COLO829 (cell line): ENCODE results near the gene FAM120B.

Experiments
- DNase-seq: peaks from one replicate; pipeline ENCODE4 v3.0.0; 2012; ENCODE audit warnings: low spot score

Gene FAM120B

DNA sequence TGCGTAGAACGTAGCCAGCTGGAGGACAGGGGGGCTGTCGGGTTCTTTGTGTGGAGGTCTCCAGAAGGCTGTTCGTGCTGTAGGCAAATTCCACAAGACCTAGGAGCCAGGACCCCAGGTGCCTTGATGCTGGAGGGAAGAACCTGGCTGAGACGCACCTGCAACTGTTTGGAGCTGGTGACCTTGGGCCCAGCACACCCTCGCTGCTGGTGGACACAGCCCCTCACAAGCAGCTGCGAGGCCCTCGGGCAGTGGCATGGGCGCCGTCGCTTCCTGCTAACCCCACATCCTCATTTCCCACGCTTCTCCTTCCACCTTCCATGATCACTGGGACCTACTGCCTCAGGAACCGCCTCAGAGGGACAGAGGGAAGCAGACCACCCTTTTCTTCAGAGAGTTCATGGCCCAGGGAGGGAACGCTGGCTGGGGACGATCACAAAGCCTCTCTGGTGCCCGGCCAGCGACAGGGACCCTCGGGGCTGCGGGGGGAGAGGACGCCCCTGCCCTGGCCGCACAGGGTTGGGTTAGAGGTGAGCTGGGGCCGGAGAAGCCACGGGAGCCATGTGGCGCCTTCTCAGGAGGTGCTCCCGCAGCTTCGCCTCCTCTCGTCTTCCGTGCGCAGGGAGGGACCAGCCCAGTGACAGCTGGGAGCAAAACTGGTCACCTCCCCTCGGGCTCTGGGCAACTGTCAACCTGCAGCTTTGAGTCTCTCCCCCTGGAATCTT lies 34.1 kb upstream of the FAM120B start:
- DNase-seq = no peak

GRCh38 chr6:170273191-170273590 lies 33.4 kb upstream of the FAM120B start:
- DNase-seq = no peak

- DNase-seq = no peak
These were observed 32.9 kb upstream of the FAM120B start for GRCh38 chr6:170273681-170274080.

DNA sequence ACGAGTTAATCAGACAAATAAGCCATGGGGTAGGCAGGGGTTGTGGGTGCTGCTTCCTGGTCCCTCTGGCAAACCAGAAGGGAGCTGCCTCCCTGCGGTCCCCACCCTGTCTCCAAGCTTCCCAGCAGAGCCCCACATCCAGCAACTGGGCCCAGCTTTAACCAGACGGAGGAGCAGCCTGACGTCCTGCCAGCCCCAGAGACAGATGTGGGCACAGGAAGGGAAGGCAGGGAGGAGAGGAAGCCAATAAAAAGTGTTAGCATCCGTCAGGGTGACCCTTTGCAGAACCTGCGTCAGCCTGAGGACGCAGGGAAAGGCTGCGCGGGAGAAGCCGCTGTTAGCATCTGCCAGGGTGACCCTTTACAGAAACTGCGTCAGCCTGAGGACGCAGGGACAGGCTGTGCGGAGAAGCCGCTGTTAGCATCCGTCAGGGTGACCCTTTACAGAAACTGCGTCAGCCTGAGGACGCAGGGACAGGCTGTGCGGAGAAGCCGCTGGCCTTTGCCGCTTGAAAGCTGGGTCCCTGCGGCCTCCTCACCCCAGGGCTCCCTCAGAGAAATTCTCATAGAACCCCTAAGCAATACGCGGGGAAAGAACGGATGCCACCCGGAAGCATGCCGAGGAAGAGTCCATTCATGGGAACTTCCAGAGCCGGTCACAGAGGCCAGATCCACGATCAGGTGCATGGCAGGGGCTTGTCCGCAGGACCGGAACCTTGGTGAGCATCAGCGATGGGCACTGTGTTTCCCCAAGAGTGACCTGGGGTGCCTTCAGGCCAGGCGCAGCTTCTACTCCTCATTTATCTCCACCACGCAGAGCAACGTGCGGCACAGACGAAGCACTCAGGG lies 31.6 kb upstream of the FAM120B start:
- DNase-seq = no peak

DNA sequence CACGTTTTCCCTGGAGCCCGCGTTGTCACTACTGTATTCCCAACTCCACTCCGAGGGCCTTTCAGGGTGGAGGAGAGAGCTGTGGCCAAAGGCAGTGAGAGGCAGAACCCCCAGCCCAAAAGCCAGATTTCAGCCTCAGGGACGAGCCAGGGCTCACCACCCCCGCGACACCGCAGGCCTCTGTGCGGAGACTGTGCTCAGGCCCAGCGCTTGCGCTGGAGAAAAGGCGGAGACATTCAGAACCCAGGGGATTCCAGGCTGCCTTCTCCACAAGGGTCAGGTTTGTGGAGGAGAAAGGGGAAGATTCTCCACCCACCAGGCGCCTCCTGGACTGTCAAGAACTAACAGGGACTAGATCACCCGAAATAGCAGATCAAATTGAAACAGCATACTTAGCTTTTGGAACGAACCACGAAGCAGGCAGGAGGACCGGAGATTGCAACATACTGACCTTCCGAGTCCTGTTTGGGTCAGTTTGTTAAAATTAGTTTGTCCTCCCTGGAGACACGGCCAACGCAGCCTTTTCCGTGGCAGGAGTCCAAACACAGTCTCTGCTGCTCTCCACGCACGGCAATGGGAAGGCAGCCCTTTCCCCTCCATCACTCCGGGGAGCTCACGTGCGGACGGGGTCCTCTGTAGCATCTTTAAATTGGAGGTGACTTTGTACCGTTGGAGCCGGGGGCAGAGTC lies 30.0 kb upstream of the FAM120B start:
- DNase-seq = no peak

GRCh38 chr6:170277893-170278742 lies 28.4 kb upstream of the FAM120B start:
- DNase-seq = no peak

DNA sequence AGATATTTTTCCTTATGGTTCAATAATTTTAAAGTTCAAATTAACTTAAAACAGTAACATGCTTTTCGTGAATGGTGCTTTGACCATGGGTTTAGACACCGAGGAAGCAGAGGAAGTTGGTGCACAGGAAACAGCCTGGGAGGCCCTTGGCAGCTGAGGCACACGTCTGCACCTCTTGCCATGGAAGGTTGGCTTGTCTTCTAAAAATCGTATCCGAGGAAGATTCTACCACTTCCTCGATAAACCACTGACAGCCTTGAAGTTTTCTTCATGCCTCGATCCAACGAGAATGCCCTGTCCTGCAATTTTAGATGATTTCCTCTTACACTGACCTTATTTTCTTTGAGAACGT lies 27.8 kb upstream of the FAM120B start:
- DNase-seq = no peak

GRCh38 chr6:170279426-170279825 lies 27.1 kb upstream of the FAM120B start:
- DNase-seq = no peak

DNA sequence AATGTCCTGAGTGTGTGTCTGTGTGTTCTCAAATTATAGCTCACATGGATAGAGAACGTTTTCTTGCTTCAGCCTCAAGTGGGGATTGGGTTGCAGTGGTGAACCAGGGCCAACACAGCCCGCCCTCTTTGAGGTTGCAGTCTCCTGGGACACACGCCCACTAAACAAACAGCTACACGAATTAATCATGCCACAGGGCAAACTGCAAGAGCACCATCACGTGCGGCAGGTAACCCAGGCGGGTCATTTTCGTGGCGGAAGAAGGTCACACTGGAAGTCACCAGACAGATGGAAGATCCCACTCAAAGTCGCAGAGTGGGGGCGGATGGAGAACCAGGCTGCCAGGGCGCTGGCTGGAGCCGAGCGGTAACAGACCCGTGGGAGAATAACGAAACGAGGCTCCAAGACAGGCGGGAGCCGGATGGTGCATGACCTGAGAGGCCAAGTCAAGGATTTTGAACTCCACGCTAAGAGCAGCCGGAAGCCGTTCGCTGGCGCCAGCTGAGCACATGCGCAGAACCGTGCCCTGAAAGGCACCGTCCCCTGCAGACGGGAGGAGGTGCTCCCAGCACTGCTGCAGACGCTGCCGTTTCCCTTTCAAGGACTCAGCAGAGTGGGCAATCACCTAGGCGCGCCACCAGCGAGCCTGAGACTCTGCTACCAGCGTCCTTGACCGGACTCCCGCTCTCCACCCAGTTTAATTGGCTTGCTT lies 26.4 kb upstream of the FAM120B start:
- no peak for DNase-seq

- no peak for DNase-seq
These were observed 25.9 kb upstream of the FAM120B start for GRCh38 chr6:170280689-170281045.

- no peak for DNase-seq
These were observed 24.9 kb upstream of the FAM120B start for GRCh38 chr6:170281331-170282292.

DNA sequence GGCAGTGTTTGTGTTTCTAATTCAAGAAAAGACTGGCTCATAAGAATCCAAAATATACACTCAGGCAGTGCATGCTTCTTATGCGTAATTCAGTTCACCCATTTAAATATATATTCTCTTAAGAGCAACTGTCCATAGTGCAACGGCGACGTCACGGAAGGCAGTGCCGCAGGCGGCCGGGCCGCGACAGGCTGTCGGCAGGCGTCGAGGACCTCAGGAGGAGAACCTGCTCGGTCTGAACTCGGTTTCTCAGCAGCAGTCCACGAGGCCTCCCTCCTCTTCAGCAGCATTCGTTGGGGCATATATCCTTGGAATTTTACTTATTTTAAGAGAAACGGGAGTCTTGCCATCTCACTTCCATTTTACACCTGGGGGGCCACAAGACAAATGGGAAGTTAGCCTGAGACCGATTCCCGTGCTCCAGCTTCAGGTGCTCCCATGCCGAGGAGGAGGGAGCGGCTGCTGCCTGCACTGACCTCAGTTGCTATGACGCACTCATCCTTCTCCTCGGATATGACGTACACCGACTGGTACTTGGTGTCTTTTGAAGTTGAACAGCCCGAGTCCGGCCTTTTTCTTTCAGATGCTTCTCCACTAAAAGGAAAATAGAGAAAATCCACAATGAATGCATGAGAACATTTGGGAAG lies 23.9 kb upstream of the FAM120B start:
- DNase-seq = no peak

GRCh38 chr6:170283212-170284081 lies 23.1 kb upstream of the FAM120B start:
- no peak for DNase-seq

GRCh38 chr6:170284126-170284773 lies 22.3 kb upstream of the FAM120B start:
- DNase-seq = no peak

GRCh38 chr6:170284866-170285469 lies 21.6 kb upstream of the FAM120B start:
- no peak for DNase-seq

- no peak for DNase-seq
These were observed 21.1 kb upstream of the FAM120B start for GRCh38 chr6:170285482-170285881.

DNA sequence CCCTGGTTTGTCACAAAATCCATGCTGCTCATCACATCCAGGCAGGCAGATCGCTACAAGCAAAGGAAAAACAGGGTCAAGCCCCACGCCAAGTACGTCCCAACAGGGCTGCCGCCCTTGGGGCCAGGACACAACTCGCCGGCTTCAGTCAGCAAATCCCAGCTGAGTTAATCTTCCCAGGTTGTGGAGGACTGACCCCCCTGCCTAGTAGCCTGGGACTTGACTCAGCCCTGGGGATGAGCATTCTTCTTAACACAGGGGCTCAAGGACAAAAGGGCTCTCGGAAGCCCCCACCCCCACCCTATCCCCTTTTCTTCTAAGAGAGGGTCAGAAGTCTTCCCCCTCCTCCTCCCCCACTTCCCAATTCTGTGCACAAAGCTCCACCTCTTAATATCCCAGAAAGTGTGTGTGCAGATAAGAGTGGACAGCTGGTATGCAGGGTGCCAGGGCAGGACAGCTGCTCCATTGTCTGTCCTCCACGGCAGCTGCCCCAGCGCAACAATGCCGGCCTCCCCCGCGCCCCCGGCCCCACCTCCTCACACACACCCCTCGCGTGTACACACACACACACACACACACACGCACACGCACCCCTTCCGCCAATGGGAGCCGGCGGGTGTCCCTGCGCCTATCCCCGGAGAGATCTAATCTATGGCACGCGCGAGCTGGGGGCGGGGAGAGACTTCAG lies 20.2 kb upstream of the FAM120B start:
- DNase-seq = no peak
